NB4 (cell line): ENCODE results near the gene FERD3L.

Experiments used
- DNase-seq: peaks from one replicate; pipeline ENCODE4 v3.0.0; 2010; ENCODE audit warnings: low read depth
- H3K4me3 ChIP-seq: one replicate; pipeline ENCODE4 v1.5.1; 2011; ENCODE audit warnings: mild to moderate bottlenecking, low read depth, low read length, moderate library complexity
- CTCF ChIP-seq: IDR thresholded peaks from one replicate; pipeline ENCODE4 v1.5.1; 2012; ENCODE audit warnings: low read depth, low read length
- MYC ChIP-seq: IDR thresholded peaks from 2 replicates; pipeline ENCODE4 v1.6.1; 2011; ENCODE audit warnings: low read depth, low read length
- POLR2A ChIP-seq: IDR thresholded peaks from 2 replicates; pipeline ENCODE4 v1.6.1; 2011; ENCODE audit warnings: mild to moderate bottlenecking; ENCODE audit not compliant: insufficient read length; ENCODE audit errors: extremely low read depth
- TF ChIP-seq, protein P1 (sequence below): IDR thresholded peaks from 2 replicates; pipeline ENCODE4 v1.6.1; 2011; ENCODE audit warnings: low read depth, low read length

The FERD3L gene

GRCh38 chr7:19109000-19109946, 35.9 kb downstream of the FERD3L start:
- no peak overlapping the region for H3K4me3 ChIP-seq
- no peak for TF ChIP-seq CTCF
- TF ChIP-seq POLR2A: no peak
- TF ChIP-seq MYC: no peak
- TF ChIP-seq, protein P1, sequence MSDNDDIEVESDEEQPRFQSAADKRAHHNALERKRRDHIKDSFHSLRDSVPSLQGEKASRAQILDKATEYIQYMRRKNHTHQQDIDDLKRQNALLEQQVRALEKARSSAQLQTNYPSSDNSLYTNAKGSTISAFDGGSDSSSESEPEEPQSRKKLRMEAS: no peak

DNA sequence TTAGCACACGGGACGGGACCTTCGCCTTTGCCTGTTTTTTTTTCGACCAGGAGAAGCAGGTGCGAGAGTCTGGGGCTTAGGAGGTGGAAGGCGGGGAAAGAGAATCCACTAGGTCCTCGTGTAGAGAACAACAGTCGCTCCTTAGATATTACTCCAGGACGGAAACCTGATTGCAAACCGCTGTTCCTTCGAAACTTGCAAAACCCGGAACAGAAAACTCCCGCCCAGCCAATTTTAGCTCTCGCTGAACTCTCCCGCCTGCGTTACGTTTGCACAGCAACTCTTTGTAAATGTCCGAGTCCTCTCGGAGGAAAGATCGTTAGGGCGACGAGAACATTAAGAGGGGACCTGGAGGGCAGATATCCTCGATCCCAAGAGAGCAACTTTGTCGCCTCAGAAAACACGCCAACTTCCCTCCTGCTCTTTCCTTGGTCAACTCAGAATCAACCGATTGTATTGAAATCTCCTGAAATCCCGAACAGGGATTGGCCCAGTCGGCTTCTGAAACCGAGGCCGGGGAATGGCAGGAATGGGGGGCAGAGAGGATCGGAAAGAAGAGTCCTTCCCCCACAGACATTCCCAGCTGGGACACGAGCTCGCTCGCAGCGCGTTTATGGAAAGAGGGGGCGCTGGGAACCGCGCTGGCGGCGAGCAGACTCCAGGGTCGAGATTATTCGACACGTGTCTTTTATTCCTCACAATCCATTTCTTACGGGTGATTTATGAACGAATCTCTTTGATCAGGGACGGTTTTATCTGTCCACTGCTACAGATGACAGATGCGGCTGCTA, 37.7 kb downstream of the FERD3L start:
- DNase-seq: peak; percentile 56

More at GRCh38 chr7:19109000-19109946, 35.9 kb downstream of the FERD3L start:
- DNase-seq: no peak

DNA sequence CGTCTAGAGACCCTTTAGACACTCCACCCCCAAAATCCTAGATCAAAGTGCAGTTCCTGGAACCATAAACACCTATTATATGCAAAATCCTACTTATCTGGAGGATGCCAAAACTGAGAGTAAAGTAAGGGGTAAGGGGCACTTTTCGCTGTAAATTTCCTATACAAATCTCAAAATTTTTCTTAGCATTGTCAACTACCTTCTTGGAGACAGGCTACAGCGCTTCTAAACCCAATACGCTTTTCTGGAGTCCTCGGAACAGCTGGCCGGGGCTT, 38.2 kb downstream of the FERD3L start:
- DNase-seq: no peak
- H3K4me3 ChIP-seq: peak overlapping the region; percentile 33
- TF ChIP-seq MYC: no peak
- TF ChIP-seq POLR2A: no peak
- TF ChIP-seq CTCF: no peak
- TF ChIP-seq, protein P1: no peak

More for the DNA sequence above, 37.7 kb downstream of the FERD3L start:
- TF ChIP-seq CTCF (no peak), POLR2A (no peak), MYC (no peak)
- TF ChIP-seq, protein P1: no peak
- peak overlapping the region; percentile 34 for H3K4me3 ChIP-seq

- TF ChIP-seq CTCF (no peak), POLR2A (no peak), MYC (no peak)
- TF ChIP-seq, protein P1: no peak
- DNase-seq: no peak
- peak overlapping the region; percentile 33 for H3K4me3 ChIP-seq
Observed at GRCh38 chr7:19106241-19107080, 38.8 kb downstream of the FERD3L start.

DNA sequence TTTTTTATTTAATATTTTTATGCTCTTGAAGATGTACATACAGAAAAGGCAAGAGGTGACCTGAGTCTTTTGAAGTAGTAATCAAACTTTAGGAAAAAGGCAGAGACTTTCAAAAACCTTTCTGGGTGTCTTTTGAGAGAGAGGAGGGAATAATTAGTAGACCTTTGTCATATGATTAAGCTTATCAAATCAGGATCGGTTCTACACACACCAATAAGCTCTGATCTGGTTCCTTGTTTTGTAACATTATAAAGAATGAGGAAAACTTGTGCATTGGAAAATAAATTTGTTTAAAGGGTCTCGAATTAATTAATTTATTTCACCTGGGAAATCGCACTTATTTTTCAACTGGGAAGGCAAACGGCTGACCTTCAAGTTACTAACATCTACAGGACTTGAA, 39.7 kb downstream of the FERD3L start:
- no peak for TF ChIP-seq CTCF
- no peak for TF ChIP-seq POLR2A
- TF ChIP-seq, protein P1: no peak
- no peak for TF ChIP-seq MYC
- no peak for DNase-seq
- H3K4me3 ChIP-seq: no peak overlapping the region
